Upper lobe of left lung (tissue), 4 donors: ENCODE data around the gene AREL1.

Experiments
- EP300 ChIP-seq, 4 donors: sonication (generic); formaldehyde crosslinking; IDR thresholded peaks; one replicate each; pipeline ENCODE4 v1.5.1; 2017; ENCODE audit warnings: antibody characterized with exemption in 4 of 4, control low read depth in 2 of 4
- POLR2A ChIP-seq, 4 donors: fragments of 450-650 bp; IDR thresholded peaks; one replicate each; pipeline ENCODE4 v1.5.1; 2016 to 2017; ENCODE audit warnings: antibody characterized with exemption in 4 of 4, mild to moderate bottlenecking in 2 of 4
- POLR2AphosphoS5 ChIP-seq, 2 donors: sonication (generic); formaldehyde crosslinking; IDR thresholded peaks; one replicate each; pipeline ENCODE4 v1.5.1; 2017; ENCODE audit warnings: antibody characterized with exemption in 2 of 2
- TF ChIP-seq, protein P1 (sequence below), 6 experiments: fragments of 450-650 bp in 4 of 6; fragments of 200-600 bp in 2 of 6; sonication (generic) in 2 of 6; IDR thresholded peaks; one replicate each; pipeline ENCODE4 v1.5.1; 2016 to 2019; ENCODE audit warnings: antibody characterized with exemption in 6 of 6

DNA sequence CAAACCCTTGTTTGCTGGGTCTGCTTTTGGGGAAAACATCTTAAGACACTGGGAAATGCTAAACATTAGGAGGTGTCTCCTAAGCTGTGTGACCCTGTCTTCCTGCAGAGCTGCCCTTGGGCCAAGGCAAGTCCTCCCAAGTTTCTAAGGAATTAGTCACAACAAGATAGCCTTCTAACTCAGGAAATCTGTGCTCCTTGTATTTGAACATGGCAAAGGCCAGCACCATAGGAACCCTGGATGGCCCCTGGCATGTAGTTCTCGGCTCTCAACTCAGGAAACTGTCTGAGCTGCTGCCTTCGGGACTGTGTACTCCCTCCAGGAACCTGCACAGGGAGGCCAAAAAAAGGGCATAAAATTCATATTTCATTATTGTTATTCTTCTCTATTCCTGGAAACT is 63.2 kb downstream of the AREL1 start:
- TF ChIP-seq, protein P1, sequence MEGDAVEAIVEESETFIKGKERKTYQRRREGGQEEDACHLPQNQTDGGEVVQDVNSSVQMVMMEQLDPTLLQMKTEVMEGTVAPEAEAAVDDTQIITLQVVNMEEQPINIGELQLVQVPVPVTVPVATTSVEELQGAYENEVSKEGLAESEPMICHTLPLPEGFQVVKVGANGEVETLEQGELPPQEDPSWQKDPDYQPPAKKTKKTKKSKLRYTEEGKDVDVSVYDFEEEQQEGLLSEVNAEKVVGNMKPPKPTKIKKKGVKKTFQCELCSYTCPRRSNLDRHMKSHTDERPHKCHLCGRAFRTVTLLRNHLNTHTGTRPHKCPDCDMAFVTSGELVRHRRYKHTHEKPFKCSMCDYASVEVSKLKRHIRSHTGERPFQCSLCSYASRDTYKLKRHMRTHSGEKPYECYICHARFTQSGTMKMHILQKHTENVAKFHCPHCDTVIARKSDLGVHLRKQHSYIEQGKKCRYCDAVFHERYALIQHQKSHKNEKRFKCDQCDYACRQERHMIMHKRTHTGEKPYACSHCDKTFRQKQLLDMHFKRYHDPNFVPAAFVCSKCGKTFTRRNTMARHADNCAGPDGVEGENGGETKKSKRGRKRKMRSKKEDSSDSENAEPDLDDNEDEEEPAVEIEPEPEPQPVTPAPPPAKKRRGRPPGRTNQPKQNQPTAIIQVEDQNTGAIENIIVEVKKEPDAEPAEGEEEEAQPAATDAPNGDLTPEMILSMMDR (IDR thresholded peaks at IDR 0.05), result no peak
- TF ChIP-seq POLR2A (IDR thresholded peaks at IDR 0.05), result no peak
- TF ChIP-seq POLR2AphosphoS5 (IDR thresholded peaks at IDR 0.05), result no peak
- no peak for TF ChIP-seq EP300 (IDR thresholded peaks at IDR 0.05)
